ENCODE measurements around the gene PODXL.
"Not testable (repeated sequence)": the region's sequence is repeated elsewhere in the genome, so short reads cannot be mapped to it uniquely, and the experiment has no call there.

The PODXL gene

DNA sequence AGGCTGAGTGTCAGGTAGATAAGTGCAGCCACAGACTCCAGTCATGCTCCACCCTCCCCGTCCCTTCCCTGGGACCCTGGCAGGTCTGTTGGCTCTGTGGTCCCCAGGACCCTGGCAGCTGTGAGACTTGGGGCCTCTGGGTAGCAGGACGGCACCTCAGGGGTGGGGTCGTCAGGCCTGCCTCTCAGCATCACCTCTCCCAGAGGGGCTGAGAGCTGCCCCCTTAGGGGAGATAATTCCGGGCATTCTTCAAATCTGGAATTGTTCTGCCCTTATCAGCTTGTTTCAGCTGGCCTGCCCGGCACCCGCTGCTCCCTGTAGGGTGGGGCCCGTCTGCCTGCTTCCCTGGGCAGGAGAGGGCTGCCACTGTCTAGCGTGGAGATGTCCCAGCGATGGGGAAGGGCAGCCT lies 23.3 kb downstream of the PODXL start:
- Mint-ChIP-seq H3K4me1 (no peaks in the 10 kb centered on the region), H3K9me3 (no peaks in the 10 kb centered on the region), H3K36me3 (no peaks in the 10 kb centered on the region), H3K27me3 (no peaks in the 10 kb centered on the region), H3K27ac (no peak overlapping the region), H3K4me3 (no peak overlapping the region)

DNA sequence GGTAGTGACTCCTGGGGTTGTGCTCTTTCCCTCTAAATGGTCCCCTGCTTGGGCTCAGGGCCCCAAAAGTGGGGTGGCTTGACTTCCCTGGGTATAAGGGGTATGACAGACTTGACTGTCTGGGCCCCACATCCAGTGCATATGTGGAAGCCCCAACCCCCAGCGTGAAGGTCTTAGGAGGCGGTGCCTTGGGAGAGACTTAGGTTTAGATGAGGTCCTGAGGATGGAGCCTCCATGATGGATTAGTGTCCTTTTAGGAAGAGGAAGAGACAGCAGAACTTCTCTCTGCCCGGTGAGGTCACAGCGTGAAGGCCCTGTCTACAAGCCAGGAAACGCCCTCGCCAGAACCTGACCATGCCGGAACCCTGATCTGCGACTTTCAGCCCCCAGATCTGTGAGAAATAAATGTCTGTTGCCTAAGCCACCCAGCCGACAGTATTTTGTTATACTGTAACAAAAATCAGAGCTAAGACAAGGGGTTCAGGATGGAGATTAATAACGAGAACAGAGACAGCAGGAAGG lies 23.8 kb downstream of the PODXL start:
- Mint-ChIP-seq H3K27me3 (no peaks in the 10 kb centered on the region), H3K4me1 (no peaks in the 10 kb centered on the region), H3K4me3 (no peak overlapping the region), H3K36me3 (no peaks in the 10 kb centered on the region), H3K27ac (no peak overlapping the region), H3K9me3 (no peaks in the 10 kb centered on the region)

DNA sequence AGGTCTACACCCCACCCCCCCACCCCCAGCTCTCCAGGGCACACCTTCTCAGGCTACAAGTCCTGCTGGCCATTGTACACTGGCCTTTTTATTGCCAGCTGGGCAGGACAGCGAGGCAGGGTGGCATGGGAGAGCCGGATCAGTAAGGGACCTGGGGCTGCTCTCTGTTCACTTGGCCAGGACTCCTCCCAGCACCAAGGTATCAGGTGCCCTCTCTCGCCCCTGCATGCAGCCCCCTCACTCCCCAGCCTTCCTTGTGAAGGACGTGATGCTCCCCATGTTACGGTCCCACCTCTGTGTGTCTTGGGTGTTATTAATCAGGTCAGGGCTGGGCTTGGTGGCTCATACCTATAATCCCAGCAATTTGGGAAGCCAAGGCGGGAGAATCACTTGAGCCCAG lies 26.3 kb downstream of the PODXL start:
- H3K27me3 Mint-ChIP-seq: no peaks in the 10 kb centered on the region
- no peaks in the 10 kb centered on the region for H3K36me3 Mint-ChIP-seq
- H3K4me1 Mint-ChIP-seq: no peaks in the 10 kb centered on the region
- no peak overlapping the region for H3K27ac Mint-ChIP-seq
- no peak overlapping the region for H3K4me3 Mint-ChIP-seq
- no peaks in the 10 kb centered on the region for H3K9me3 Mint-ChIP-seq

DNA sequence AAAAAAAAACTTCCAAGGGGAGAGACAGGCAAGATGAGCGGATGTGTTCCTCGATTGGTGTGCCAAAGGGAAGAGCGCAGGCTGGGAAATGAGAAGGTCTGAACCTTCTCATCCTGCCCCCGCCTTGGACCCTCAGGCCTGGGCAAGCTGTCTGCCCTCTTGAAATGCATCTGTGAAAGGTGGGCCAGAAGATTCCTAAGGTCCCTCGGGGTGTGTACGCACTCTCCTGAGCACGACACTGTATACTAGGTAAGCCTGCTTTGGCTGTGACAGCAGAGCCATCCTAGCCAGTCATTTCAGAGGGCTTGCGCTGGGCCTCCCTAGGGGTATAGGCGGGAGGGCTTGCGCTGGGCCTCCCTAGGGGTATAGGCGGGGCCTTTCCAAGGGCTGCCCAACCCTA lies 26.8 kb downstream of the PODXL start:
- H3K27ac Mint-ChIP-seq: no peak overlapping the region
- H3K9me3 Mint-ChIP-seq: no peaks in the 10 kb centered on the region
- no peaks in the 10 kb centered on the region for H3K4me1 Mint-ChIP-seq
- no peaks in the 10 kb centered on the region for H3K36me3 Mint-ChIP-seq
- H3K4me3 Mint-ChIP-seq: no peak overlapping the region
- no peaks in the 10 kb centered on the region for H3K27me3 Mint-ChIP-seq

DNA sequence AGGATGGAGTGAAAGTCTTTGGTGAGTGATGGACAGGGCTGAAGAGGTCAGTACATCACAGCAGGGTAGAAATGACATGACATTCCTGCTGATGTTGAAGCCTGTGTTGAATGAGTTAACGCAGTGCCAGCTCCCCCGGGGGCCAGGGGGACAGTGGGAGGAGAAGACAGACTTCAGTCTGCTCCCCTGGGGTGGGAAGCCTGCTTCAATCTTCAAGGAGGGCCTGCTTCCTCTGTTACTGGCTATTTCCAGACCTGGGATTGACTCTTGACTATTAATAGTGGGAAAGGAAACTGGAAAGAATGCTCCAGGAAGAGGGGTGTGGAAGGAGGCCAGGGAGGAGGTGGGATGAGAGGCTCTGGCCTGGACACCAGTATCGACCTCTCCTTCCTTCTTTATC lies 27.2 kb downstream of the PODXL start:
- no peak overlapping the region for H3K4me3 Mint-ChIP-seq
- H3K27ac Mint-ChIP-seq: no peak overlapping the region
- H3K36me3 Mint-ChIP-seq: no peaks in the 10 kb centered on the region
- H3K9me3 Mint-ChIP-seq: no peaks in the 10 kb centered on the region
- H3K27me3 Mint-ChIP-seq: no peaks in the 10 kb centered on the region
- no peaks in the 10 kb centered on the region for H3K4me1 Mint-ChIP-seq

DNA sequence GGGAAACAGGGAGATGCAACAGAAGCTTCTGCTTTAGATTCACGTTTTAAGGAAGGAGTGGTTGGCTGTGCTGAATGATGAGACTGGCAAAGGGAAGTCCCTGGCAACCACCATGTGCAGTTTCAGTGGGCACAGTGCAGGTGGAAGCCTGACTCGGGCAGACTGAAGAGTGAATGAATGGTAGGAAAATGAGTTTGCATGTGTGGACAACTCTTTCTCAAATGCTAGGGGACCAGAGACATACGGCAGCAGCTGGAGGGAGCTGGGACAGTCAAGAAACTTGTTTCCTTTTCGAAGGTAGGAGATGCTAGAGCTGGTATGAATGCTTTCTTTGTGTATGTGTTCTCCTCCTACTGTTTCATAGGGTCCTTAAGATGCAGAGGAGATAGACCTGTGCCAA lies 29.0 kb downstream of the PODXL start:
- H3K27me3 Mint-ChIP-seq: no peaks in the 10 kb centered on the region

DNA sequence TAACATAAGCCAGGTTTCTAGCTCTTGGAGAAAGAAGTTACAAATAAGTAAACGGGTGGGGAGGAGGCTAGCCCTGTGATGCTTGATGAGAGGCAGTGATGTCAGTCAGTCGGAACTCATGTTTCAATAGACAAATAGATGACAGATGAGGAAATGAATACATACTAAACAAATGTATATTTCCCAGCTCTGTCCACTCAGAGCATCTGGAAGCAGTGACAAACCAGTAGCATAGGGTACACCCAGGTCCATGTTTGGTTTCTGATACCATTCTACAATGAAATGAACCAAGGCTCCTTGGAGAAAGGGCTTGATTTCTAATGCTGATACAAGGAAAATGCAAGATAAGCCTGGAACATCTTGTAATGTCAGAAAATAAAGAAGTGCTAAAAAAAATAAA lies 30.6 kb downstream of the PODXL start:
- no peak overlapping the region for H3K27ac Mint-ChIP-seq
- no peaks in the 10 kb centered on the region for H3K9me3 Mint-ChIP-seq
- no peaks in the 10 kb centered on the region for H3K36me3 Mint-ChIP-seq
- H3K27me3 Mint-ChIP-seq: no peaks in the 10 kb centered on the region
- H3K4me3 Mint-ChIP-seq: no peak overlapping the region
- H3K4me1 Mint-ChIP-seq: peaks cover 17% of the 10 kb centered on the region

More for the DNA sequence above, 29.0 kb downstream of the PODXL start:
- Mint-ChIP-seq H3K4me1 (peaks cover 8% of the 10 kb centered on the region), H3K27ac (no peak overlapping the region), H3K36me3 (no peaks in the 10 kb centered on the region), H3K9me3 (no peaks in the 10 kb centered on the region), H3K4me3 (no peak overlapping the region)

DNA sequence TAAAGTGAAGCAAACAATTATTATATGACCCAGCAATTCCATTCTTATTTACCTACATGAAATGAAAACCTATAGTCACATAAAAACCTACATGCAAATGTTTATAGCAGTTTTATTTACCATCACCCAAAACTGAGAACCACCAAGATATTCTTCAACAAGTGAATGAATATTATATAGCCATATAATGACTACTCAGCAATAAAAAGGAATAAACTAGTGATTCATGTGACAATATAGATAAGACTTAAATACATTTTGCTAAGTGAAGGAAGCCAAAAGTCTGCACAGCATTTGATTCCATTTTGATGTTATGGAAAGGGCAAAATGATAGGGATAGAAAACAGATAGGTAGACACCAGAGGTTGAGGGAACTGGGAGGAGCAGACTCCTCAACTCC lies 31.7 kb downstream of the PODXL start:
- H3K4me3 Mint-ChIP-seq: no peak overlapping the region
- no peaks in the 10 kb centered on the region for H3K27me3 Mint-ChIP-seq
- H3K36me3 Mint-ChIP-seq: no peaks in the 10 kb centered on the region
- peaks cover 17% of the 10 kb centered on the region for H3K4me1 Mint-ChIP-seq
- H3K27ac Mint-ChIP-seq: no peak overlapping the region
- no peaks in the 10 kb centered on the region for H3K9me3 Mint-ChIP-seq

DNA sequence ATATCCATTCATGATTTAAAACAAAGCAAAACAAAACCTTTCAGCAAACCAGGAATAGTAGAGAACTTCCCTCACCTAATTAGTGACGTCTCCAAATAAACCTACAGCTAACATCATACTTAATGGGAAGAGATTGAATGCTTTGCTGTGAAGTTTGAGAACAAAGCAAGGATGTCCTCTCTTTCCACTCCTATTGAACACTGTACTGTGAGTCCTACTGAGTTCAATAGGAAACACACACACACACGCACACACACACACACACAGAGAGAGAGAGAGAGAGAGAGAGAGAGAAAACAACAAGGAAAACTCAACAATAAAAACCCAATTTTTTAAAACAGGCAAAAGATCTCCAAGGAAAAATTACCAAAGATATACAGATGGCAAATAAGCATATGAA lies 32.3 kb downstream of the PODXL start:
- no peak overlapping the region for H3K4me3 Mint-ChIP-seq
- no peaks in the 10 kb centered on the region for H3K9me3 Mint-ChIP-seq
- H3K36me3 Mint-ChIP-seq: peaks cover 3% of the 10 kb centered on the region
- no peaks in the 10 kb centered on the region for H3K27me3 Mint-ChIP-seq
- H3K4me1 Mint-ChIP-seq: peaks cover 17% of the 10 kb centered on the region
- no peak overlapping the region for H3K27ac Mint-ChIP-seq

DNA sequence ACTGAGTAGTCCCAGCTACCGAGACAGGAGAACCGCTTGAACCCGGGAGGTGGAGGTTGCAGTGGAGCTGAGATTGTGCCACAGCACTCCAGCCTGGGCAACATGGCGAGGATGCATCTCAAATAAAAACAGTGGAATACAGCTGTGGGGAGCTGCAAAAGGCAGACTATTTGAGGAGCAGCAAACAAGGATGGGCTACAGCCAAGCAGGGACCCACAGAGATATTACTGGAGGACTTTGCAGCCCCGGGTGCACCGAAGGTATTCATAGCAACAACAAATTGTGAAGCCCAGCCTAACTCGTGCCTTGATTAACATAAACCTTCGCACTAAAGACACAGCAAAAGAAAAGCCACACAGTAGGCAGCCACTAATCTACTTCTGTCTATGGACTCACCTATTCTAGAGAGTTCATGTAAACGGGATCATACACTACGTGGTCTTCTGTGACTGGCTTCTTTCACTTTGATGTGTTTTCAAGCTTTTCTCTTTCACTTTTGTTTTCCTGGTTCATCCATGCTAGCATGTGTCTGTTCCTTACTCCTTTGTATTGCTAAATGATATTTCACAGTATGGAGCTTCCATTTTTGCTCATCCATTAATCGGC lies 34.0 kb downstream of the PODXL start:
- no peaks in the 10 kb centered on the region for H3K27me3 Mint-ChIP-seq
- no peak overlapping the region for H3K27ac Mint-ChIP-seq
- peaks cover 17% of the 10 kb centered on the region for H3K4me1 Mint-ChIP-seq
- peaks cover 3% of the 10 kb centered on the region for H3K36me3 Mint-ChIP-seq
- peak overlapping the region; percentile 15 for H3K4me3 Mint-ChIP-seq
- no peaks in the 10 kb centered on the region for H3K9me3 Mint-ChIP-seq

DNA sequence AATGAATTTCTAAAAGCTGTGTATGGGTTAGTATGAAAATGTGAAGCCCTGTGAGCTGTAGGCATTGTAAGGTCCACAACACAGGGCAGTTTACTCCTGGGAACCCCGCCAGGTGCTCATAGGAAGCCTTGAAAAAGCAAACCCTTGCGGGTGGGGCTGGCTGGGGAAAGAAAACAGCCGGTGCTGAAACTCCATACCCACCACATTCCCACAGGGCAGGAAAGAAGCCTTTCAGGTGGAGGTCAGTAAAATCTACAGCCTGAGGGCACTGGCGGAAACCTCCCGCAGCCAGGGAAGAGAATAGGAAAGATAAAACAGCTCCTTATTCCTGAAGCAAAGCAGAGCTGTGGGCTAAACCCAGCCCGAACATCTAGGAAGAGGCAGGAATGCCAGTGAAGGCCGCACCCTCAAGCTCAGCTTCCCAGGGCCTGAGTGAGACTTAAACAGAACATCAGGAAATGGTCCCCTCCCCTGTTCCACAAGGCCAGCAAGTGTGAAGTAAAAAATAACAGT lies 34.7 kb downstream of the PODXL start:
- Mint-ChIP-seq H3K36me3 (peaks cover 3% of the 10 kb centered on the region), H3K4me3 (no peak overlapping the region), H3K9me3 (no peaks in the 10 kb centered on the region), H3K27ac (no peak overlapping the region), H3K27me3 (no peaks in the 10 kb centered on the region), H3K4me1 (peaks cover 17% of the 10 kb centered on the region)

DNA sequence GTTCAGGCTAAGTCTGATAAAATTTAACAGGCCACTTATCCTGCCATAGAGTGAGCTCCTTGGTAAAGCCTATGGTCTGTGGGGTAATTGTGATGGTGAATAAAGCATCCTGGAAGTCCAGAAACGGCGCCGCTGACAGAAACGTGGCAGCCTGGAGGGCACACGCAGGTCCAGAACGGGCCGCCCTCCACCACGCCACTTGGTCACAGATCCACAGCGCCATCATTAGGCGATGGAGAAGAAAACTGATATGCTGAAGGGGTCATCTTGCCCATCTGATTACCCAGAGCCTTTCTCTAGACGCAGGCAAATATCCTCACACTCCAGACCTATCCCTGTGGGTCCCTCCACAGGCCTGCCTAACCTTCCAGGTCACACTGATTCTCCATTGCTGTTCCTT lies 37.8 kb downstream of the PODXL start:
- H3K27me3 Mint-ChIP-seq: no peaks in the 10 kb centered on the region

DNA sequence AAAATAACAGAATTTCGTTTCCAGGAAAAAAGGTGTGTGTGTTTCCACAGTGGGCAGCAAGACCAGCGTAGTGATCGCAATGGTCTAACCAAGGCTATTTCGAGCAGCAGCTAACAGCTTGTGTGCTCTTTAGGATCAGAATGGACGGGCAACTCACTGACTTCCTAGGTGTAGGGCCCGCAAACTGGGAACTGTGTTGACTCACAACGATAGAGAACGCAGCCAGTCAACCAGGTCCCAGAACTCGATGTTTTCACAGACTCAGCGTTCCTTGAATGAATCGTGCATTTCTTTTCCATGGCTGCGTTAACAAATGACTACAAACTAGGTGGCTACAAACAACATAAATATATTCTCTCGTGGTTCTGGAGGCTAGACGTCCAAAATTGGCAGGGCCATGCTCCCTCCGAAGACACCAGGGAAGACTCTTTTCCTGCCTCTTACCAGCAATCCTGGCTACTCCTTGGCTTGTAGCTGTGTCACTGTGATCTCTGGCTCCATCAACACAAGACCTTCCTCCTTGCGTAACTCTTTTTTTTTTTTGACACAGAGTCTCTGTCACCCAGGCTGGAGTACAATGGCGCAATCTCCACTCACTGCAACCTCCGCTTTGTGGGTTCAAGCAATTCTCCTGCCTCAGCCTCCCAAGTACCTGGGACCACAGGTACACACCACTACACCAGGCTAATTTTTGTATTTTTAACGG lies 39.1 kb downstream of the PODXL start:
- peaks cover 19% of the 10 kb centered on the region for H3K4me1 Mint-ChIP-seq
- H3K9me3 Mint-ChIP-seq: no peaks in the 10 kb centered on the region
- no peak overlapping the region for H3K27ac Mint-ChIP-seq

More for the DNA sequence above, 37.8 kb downstream of the PODXL start:
- Mint-ChIP-seq H3K36me3 (peaks cover 3% of the 10 kb centered on the region), H3K4me1 (peaks cover 19% of the 10 kb centered on the region), H3K27ac (no peak overlapping the region), H3K9me3 (no peaks in the 10 kb centered on the region), H3K4me3 (no peak overlapping the region)

DNA sequence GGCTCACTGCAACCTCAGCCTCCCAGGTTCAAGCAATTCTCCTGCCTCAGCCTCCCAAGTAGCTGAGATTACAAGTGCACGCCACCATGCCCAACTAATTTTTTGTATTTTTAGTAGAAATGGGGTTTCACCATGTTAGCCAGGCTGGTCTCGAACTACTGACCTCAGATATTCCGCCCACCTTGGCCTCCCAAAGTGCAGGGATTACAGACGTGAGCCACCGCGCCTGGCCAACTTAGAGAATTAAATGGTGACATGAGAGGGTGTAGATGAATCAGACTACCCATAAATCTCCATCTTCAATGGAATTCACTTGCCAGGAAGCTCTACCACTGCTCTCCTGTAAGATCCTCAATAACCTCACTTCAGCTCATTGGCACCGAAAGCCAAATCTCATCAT lies 41.0 kb downstream of the PODXL start:
- H3K27me3 Mint-ChIP-seq, H3K36me3 Mint-ChIP-seq, H3K9me3 Mint-ChIP-seq, H3K27ac Mint-ChIP-seq, H3K4me3 Mint-ChIP-seq: not testable (repeated sequence)
- peaks cover 15% of the 10 kb centered on the region for H3K4me1 Mint-ChIP-seq

More for the DNA sequence above, 39.1 kb downstream of the PODXL start:
- no peak overlapping the region for H3K4me3 Mint-ChIP-seq
- peaks cover 3% of the 10 kb centered on the region for H3K36me3 Mint-ChIP-seq
- H3K27me3 Mint-ChIP-seq: peaks cover 2% of the 10 kb centered on the region

DNA sequence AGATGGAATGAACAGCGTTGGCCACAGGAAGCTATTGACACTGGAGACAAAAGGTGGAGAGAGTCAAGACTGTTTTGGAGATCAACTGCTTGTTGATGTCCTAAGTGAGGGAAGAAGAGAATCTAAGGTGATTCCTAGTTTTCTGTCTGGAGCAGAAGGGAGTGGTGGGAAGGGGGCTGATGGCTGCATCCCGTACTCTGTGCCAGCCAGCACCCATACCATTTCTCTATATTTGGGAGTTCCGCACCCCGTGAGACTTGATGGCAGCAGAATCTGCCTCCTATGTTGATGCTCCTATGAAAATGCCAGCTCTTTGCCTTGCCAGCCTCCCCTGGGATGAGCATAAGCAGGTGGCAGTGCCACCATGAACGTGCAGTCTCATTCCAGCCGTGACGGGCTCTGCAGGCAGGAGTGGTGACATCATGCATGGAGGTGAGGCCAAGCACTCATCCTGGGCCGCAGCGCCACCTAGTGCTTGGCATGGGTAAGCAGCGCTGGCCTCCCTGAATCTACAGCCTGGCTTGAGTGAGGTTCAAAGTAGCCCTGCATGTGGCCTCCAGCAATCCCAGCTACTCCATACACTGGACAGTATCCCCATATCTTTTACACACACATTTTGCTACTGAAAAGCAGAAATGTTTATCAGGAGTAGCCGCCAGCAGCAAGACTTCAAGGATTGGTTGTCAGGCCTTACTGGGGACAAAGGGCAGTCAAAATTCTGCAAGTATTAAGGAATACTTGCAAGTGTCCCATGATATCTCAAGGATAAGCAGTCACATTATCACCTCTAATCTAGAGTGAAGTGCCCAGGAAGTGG lies 43.0 kb downstream of the PODXL start:
- Mint-ChIP-seq H3K27ac (no peak overlapping the region), H3K36me3 (no peaks in the 10 kb centered on the region), H3K9me3 (no peaks in the 10 kb centered on the region), H3K27me3 (peaks cover 5% of the 10 kb centered on the region), H3K4me3 (no peak overlapping the region), H3K4me1 (peaks cover 16% of the 10 kb centered on the region)

Data from activated naive CD4-positive, alpha-beta T cell treated with anti-CD3 and anti-CD28 coated beads, Interleukin-2, amount 50 U/mL, for 24 hours (primary cell).